ENCODE measurements around the gene LRFN2. TPM values are rescaled to one million over a fixed set of nuclear protein-coding genes. Genes with fewer than 3 reads are reported as not detected.

Gene LRFN2
- total RNA-seq, 1 donor from 2014 or later, result not detected

DNA sequence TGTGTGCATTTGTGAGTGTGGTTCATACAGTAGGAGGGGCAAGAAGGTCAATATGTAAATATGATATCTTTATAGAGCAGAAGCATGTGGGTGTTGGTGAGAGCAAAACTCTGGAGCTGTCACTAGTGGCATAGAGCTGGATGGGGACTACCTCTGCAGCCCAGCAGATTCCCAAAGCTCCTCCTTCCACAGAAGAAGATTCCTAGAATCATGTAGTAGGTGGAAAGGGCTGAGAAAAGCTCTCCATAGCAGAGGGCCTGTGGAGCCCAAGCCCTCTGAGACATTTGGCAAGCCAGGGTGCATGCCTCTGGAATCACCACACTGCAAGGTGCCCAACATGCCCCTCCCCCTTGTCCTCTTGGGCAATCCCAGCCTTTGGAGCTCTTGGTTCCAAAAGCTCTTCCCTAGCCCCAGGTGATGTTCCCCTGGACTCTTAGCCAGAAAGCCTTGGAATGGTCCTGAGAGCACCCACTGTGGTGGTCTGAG lies 233.2 kb downstream of the LRFN2 start:
- Mint-ChIP-seq H3K4me1 (no peaks in the 10 kb centered on the region), H3K4me3 (no peak overlapping the region), H3K27ac (no peak overlapping the region), H3K27me3 (ENCODE audit: low read depth) (no peaks in the 10 kb centered on the region), H3K36me3 (no peaks in the 10 kb centered on the region), H3K9me3 (no peaks in the 10 kb centered on the region)
- TF ChIP-seq, protein P1, sequence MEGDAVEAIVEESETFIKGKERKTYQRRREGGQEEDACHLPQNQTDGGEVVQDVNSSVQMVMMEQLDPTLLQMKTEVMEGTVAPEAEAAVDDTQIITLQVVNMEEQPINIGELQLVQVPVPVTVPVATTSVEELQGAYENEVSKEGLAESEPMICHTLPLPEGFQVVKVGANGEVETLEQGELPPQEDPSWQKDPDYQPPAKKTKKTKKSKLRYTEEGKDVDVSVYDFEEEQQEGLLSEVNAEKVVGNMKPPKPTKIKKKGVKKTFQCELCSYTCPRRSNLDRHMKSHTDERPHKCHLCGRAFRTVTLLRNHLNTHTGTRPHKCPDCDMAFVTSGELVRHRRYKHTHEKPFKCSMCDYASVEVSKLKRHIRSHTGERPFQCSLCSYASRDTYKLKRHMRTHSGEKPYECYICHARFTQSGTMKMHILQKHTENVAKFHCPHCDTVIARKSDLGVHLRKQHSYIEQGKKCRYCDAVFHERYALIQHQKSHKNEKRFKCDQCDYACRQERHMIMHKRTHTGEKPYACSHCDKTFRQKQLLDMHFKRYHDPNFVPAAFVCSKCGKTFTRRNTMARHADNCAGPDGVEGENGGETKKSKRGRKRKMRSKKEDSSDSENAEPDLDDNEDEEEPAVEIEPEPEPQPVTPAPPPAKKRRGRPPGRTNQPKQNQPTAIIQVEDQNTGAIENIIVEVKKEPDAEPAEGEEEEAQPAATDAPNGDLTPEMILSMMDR (IDR thresholded peaks at IDR 0.05; ENCODE audit: unreplicated experiment), result no peak
- peak in 1 of 2 experiments; percentile 31 for DNase-seq (ENCODE audit: low spot score in 2 of 2, unreplicated experiment in 2 of 2)

- TF ChIP-seq, protein P1 (IDR thresholded peaks at IDR 0.05; ENCODE audit: unreplicated experiment), result no peak
- DNase-seq (ENCODE audit: low spot score in 2 of 2, unreplicated experiment in 2 of 2), result peak in 1 of 2 experiments; percentile 27
- no peaks in the 10 kb centered on the region for H3K4me1 Mint-ChIP-seq
- no peak overlapping the region for H3K27ac Mint-ChIP-seq
- no peaks in the 10 kb centered on the region for H3K36me3 Mint-ChIP-seq
- no peaks in the 10 kb centered on the region for H3K9me3 Mint-ChIP-seq
- no peaks in the 10 kb centered on the region for H3K27me3 Mint-ChIP-seq (ENCODE audit: low read depth)
- no peak overlapping the region for H3K4me3 Mint-ChIP-seq
These were observed 233.8 kb downstream of the LRFN2 start for GRCh38 chr6:40353197-40353966.

DNA sequence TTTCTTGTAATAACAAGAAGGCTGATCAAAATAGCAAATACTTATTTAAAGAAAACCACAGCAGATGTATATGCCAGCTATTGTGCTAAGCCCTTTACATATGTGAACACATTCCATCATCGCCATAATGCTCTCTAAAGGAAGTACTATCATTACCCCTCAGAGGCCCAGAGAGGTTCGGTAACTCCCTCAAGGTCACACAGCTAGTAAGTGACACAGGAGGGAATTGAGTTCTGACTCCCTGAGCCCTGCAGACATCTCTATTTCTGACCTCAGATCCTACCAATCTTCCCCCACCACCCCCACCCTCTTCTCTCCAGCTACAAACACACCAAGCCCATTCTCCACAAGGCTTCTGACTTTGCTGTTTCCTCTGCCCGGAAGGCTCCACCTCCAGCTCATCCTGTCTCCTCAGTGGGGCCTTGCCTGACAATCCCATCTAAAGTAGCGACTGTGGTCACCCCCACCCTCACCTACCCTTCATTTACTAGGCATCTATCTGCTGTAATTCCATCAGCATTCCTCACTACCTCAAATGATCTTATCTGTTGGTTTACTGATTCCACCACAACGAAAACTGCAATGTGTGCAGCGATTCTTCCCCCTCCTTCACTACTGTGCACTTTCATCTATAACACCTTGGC lies 234.5 kb downstream of the LRFN2 start:
- Mint-ChIP-seq H3K9me3 (no peaks in the 10 kb centered on the region), H3K27ac (no peak overlapping the region), H3K4me3 (no peak overlapping the region), H3K4me1 (no peaks in the 10 kb centered on the region), H3K27me3 (ENCODE audit: low read depth) (no peaks in the 10 kb centered on the region), H3K36me3 (no peaks in the 10 kb centered on the region)
- DNase-seq (ENCODE audit: low spot score in 2 of 2, unreplicated experiment in 2 of 2), result no peak
- TF ChIP-seq, protein P1 (IDR thresholded peaks at IDR 0.05; ENCODE audit: unreplicated experiment), result no peak

DNA sequence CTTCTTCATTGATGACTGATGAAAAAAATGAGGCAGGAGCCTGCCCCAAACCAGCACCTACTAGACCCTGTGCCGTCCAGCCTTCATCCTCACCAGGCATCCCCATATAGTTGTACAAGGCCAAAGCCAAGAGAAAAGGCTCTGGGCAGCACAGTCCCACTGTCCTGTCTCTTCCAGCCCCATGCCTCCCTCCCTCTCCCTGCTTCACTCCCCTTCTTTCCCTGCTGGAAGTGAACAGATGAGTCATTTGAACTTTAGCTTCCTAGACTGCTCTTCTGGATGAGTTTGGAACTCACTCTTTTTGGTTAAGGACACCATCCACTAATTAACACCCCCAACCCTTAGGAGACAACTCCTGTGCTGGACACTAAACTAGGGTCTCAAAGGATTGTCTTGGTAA lies 235.2 kb downstream of the LRFN2 start:
- Mint-ChIP-seq H3K36me3 (no peaks in the 10 kb centered on the region), H3K27me3 (ENCODE audit: low read depth) (no peaks in the 10 kb centered on the region), H3K4me3 (no peak overlapping the region), H3K27ac (no peak overlapping the region), H3K9me3 (no peaks in the 10 kb centered on the region), H3K4me1 (no peaks in the 10 kb centered on the region)
- TF ChIP-seq, protein P1 (IDR thresholded peaks at IDR 0.05; ENCODE audit: unreplicated experiment), result no peak
- DNase-seq (ENCODE audit: low spot score in 2 of 2, unreplicated experiment in 2 of 2), result peak in 1 of 2 experiments; percentile 33

DNA sequence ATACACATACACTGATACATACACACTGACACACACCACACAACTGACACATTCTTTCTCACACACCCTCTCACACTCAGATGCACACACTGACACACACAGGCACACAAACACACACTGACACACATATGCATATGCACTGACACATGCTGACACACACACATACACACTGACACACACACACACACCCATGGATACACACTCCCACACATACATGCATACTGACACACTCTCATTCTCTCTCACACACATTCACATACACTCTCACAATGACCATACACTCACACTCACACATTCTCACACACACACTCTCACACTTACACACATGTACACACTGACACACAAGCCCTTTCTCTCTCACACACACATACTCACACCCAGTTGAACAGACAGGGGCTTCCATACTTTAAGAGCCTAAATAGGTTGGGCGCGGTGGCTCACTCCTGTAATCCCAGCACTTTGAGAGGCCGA lies 236.4 kb downstream of the LRFN2 start:
- peak in 1 of 2 experiments; percentile 31 for DNase-seq (ENCODE audit: low spot score in 2 of 2, unreplicated experiment in 2 of 2)
- H3K9me3 Mint-ChIP-seq, result no peaks in the 10 kb centered on the region
- TF ChIP-seq, protein P1 (IDR thresholded peaks at IDR 0.05; ENCODE audit: unreplicated experiment), result no peak
- H3K27ac Mint-ChIP-seq, result no peak overlapping the region
- H3K27me3 Mint-ChIP-seq (ENCODE audit: low read depth), result no peaks in the 10 kb centered on the region
- no peaks in the 10 kb centered on the region for H3K36me3 Mint-ChIP-seq
- H3K4me3 Mint-ChIP-seq, result no peak overlapping the region
- no peaks in the 10 kb centered on the region for H3K4me1 Mint-ChIP-seq

Data from mesothelial cell of epicardium (in vitro differentiated cells).